ENCODE data around the gene ZNF467. TPM values are rescaled to one million over a fixed set of nuclear protein-coding genes. Genes with fewer than 3 reads are reported as not detected.

ZNF467 gene
- total RNA-seq, 1 experiment from 2014 or later, result 0.41 TPM

DNA sequence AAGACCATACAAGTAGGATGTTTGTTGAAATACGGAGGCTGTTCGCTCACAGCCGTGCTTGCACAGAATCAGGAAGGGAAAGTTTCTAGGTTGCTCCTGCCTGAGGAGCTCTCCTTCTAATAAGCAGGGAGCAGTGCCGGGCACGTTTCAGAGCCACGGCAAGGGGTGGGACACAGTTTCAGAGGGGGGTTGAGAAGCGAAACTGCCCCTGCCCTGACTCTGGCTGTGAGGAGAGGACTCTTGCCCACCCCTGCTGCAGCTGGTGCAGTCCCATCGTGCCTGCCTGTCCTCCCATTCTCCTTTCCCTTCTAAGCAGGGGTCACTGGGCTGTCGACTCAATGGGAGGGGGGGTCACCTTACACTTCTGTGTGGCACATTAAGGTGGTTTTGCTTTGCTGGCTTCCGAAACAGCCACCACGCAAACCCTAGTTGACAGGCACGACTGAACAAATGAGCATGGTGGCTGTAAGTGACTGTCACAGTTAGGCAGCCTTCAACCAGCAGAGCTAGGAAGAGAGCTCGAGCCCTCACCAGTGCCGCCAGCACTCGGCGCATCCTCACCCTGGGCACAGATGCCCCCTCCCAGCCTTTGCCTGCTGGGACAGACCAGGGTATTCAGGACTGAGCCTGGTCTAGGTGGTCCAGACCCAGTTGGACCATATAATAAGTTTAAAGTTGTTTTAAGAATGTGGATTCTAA lies 37.5 kb downstream of the ZNF467 start:
- no peak for DNase-seq (ENCODE audit: low read depth)
- in situ Hi-C loops (cut with HindIII; ENCODE audit: low pct_unique_long_range_greater_than_20kb, low sequenced_read_pairs), result no loop called here

- no peak for DNase-seq (ENCODE audit: low read depth)
- in situ Hi-C loops (cut with HindIII; ENCODE audit: low pct_unique_long_range_greater_than_20kb, low sequenced_read_pairs), result no loop called here
Measured at GRCh38 chr7:149735181-149735602, 38.2 kb downstream of the ZNF467 start.

- no peak for DNase-seq (ENCODE audit: low read depth)
- in situ Hi-C loops (cut with HindIII; ENCODE audit: low pct_unique_long_range_greater_than_20kb, low sequenced_read_pairs), result no loop called here
Measured at GRCh38 chr7:149734791-149735075, 38.7 kb downstream of the ZNF467 start.

DNA sequence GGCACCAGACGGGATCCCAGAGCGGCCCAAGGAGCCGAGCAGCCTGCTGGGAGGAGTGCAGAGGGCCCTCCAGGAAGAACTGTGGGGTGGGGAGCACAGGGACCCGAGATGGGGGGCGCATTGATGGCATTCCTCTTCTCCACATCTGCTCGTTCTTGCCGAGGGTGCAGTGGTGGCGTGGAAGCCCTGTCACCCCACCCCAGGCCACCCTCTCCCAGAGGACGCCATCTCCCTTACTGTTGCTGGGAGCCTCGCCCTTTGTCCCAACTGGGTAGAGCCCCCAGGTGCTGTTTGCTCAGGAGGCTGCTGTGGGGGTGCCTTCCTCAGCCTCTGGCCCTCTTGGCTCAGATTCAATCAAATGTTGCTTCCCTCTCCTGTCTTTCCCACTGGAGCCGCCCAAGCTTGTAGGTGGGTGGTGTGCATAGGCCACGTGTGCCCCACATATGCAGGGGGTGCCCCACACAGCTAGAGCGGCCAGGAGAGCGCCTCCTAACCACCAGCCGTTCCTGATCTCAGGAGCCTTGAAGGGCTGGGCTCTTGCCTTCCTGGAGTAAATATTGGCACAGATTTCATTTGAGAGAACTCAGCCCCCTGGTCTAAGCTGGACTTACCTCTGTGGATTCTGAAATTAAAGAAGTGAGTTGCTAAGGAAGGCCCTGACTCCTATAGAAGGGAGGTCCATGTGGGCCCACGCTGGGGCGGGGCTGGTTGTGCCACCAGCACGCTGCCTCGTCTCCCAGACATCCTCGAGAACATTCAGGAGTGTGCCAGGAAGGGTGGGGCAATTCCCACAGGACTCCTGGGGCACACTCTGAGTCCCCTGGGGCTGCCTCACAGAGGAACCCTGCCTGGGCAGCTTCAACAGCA lies 39.2 kb downstream of the ZNF467 start:
- DNase-seq (ENCODE audit: low read depth), result no peak
- in situ Hi-C loops (cut with HindIII; ENCODE audit: low pct_unique_long_range_greater_than_20kb, low sequenced_read_pairs), result no loop called here

GRCh38 chr7:149733131-149733923 lies 40.1 kb downstream of the ZNF467 start:
- no peak for DNase-seq (ENCODE audit: low read depth)
- in situ Hi-C loops (cut with HindIII; ENCODE audit: low pct_unique_long_range_greater_than_20kb, low sequenced_read_pairs), result no loop called here

DNA sequence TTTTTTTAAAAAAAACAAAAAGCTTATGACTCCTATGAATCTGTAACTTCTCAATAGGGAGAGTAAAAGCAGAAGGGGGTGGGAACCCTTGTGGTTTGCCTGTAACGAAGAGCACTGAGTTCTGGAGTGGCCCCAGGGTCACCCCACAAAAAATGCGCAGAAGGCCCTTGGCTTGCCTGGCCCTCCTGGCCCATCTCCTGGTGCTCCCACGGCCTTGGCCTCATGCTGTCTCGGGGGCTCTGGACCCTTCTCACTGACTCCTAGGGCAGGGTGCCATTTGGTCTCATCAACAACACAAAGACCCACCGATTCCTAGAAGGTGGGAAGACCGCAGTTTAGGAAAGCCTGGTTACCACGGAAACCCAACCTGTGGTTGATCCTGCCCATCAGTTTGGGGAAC lies 40.8 kb downstream of the ZNF467 start:
- DNase-seq (ENCODE audit: low read depth), result no peak
- in situ Hi-C loops (cut with HindIII; ENCODE audit: low pct_unique_long_range_greater_than_20kb, low sequenced_read_pairs), result no loop called here

GRCh38 chr7:149732111-149732561 lies 41.3 kb downstream of the ZNF467 start:
- in situ Hi-C loops (cut with HindIII; ENCODE audit: low pct_unique_long_range_greater_than_20kb, low sequenced_read_pairs), result no loop called here
- no peak for DNase-seq (ENCODE audit: low read depth)

GRCh38 chr7:149731207-149731955 lies 42.0 kb downstream of the ZNF467 start:
- no peak for DNase-seq (ENCODE audit: low read depth)
- in situ Hi-C loops (cut with HindIII; ENCODE audit: low pct_unique_long_range_greater_than_20kb, low sequenced_read_pairs), result no loop called here

DNA sequence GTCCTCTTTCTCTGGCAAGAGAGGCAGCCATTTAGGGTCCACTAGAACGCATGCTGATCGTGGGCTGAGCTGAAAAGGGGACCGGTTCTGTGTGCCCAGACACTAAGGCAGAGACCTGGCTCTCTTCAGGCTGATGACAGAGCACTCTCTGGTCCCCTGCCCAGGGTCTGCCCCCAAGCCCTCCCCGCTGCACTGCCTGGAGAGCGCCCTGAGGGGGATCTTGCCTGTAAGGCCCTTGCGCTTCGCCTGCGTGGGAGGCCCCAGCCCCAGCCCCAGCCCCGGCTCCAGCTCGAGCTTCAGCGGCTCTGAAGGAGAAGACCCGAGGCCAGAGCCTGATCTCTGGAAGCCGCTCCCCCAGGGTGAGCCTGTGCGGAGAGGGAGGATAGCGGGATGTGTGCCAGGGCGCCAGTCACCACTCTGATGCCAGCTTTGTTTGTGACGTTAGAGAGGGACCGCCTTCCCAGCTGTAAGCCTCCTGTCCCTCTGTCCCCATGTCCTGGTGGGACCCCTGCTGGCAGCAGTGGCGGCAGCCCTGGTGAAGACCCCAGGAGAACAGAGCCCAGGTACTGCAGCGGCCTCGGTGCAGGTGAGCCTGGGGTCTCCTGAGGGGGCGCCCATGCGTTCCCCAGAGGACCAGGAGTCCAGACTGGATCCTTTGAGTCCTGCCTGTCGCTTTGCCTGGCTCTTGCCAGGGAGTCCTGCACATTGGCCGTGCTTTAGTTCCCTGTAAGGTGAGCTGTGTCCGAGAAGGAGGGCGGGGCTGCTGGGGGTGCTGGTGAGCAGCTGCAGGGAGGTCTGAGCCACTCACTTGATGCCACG lies 43.2 kb downstream of the ZNF467 start:
- DNase-seq (ENCODE audit: low read depth), result no peak
- in situ Hi-C loops (cut with HindIII; ENCODE audit: low pct_unique_long_range_greater_than_20kb, low sequenced_read_pairs), result no loop called here

DNA sequence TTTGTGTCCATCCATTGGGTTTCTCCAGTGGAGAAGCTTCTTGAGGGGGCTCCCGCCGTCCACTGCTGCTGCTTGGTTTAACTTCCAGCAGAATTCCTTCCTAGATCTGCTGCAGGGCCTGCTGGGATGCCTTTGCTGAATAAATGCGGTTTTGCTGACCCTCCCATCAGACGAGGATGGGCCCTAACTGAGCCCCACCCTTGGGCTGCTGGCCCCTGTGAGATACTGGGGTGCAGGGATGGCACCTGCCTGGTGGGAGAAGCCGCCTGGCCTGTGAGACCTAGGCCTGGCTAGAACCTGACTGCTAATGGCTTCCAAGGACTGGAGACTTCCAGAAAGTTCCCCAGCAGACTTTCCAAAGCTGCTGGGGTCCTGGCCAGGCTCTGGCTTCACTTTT lies 43.8 kb downstream of the ZNF467 start:
- in situ Hi-C loops (cut with HindIII; ENCODE audit: low pct_unique_long_range_greater_than_20kb, low sequenced_read_pairs), result no loop called here
- DNase-seq (ENCODE audit: low read depth), result no peak

DNA sequence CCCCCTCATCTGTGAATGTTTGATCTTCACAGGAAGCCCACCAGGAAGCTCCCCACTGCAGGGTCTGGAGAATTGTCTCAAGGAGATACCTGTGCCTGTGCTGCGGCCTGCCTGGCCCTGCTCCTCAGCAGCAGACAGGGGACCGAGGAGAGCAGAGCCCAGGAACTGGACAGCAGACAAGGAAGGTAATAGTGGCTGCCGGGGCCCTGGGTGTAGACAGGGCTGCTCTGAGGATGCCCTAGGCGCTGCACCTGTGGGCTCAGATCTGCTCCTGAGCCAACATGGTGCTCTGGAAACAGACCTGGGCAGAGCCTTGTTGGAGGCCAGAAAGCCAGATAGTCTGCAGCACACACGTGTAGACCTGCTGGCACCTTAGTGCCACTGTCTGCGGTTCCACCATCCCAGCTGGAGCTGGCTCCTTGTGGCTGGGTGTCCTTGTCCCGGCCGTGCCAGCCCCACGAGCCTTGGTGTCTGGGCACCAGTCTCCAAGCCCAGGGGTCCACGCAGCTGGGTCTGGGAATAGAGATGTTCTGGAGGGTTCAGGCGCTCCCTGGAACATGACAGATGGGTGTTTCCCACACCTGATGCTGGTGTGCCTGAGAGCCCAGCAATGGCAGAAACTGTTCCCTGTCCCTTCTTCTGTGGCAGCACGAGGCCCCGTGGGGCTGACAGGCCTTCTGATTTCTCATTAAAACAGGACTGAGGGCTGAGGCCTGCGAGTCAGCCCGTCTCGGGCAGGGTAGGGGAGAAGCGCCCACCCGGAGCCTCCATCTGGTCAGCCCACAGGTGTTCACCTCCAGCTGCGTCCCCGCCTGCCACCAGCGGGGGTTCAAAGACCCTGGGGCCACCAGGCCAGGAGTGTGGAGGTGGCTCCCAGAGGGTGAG lies 44.7 kb downstream of the ZNF467 start:
- no peak for DNase-seq (ENCODE audit: low read depth)
- in situ Hi-C loops (cut with HindIII; ENCODE audit: low pct_unique_long_range_greater_than_20kb, low sequenced_read_pairs), result no loop called here

- DNase-seq (ENCODE audit: low read depth), result no peak
- in situ Hi-C loops (cut with HindIII; ENCODE audit: low pct_unique_long_range_greater_than_20kb, low sequenced_read_pairs), result no loop called here
Measured at GRCh38 chr7:149727899-149728476, 45.4 kb downstream of the ZNF467 start.

GRCh38 chr7:149727053-149727898 lies 46.1 kb downstream of the ZNF467 start:
- DNase-seq (ENCODE audit: low read depth), result no peak
- in situ Hi-C loops (cut with HindIII; ENCODE audit: low pct_unique_long_range_greater_than_20kb, low sequenced_read_pairs), result no loop called here

- no peak for DNase-seq (ENCODE audit: low read depth)
- in situ Hi-C loops (cut with HindIII; ENCODE audit: low pct_unique_long_range_greater_than_20kb, low sequenced_read_pairs), result no loop called here
Measured at GRCh38 chr7:149725916-149726315, 47.5 kb downstream of the ZNF467 start.

DNA sequence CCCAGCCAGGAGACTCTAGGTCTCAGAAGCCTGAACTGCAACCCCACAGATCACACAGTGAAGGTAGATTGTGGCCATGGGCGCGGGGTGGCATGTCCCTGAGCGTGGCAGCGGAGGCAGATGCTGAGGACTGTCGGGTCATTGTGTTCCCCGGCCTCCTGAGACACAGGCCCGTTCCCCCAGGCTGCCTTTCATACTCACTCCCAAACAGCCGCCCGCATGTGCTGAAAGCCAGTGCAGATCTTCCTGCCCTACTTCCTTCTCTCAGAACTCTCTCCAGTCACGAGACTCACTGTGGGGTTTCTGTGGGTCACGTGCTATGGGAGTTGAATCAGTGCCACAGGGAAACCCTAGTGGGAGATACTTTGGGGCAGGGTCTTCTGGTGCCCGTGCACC lies 48.0 kb downstream of the ZNF467 start:
- in situ Hi-C loops (cut with HindIII; ENCODE audit: low pct_unique_long_range_greater_than_20kb, low sequenced_read_pairs), result no loop called here
- DNase-seq (ENCODE audit: low read depth), result no peak
